HG03442 (cell line): Measurements from ENCODE around the gene NFYA.

Source experiments
- ATAC-seq: cut with Tn5 transposase; IDR thresholded peaks from one replicate; pipeline ENCODE4 v1.9.1; 2021; ENCODE audit warnings: mild to moderate bottlenecking, moderate library complexity; ENCODE audit not compliant: unreplicated experiment

NFYA gene

DNA sequence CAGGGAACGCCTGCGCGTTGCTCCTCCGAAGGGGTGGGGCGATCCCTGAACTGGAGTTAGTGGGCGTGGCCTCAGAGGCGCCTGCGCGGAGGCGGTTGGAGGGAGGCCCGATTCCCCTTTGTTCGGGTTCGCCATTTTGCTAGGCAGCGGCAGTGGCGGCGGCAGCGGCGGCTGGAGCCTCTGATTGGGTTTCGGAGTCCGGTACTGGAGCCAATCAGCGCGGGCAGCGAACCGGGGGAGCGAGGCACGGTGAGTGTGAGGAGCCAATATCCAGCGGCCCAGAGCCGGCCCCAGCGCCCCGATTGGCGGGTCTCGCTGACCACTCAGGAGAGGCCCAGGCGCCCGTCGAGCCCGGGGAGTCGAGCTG, at the start of gene NFYA:
NFYA (plus strand) TSS at position 139 of the 367 bp plus-strand sequence. CDS start 6,116 bp downstream, outside the sequence.
- ATAC-seq = peak; percentile 57

DNA sequence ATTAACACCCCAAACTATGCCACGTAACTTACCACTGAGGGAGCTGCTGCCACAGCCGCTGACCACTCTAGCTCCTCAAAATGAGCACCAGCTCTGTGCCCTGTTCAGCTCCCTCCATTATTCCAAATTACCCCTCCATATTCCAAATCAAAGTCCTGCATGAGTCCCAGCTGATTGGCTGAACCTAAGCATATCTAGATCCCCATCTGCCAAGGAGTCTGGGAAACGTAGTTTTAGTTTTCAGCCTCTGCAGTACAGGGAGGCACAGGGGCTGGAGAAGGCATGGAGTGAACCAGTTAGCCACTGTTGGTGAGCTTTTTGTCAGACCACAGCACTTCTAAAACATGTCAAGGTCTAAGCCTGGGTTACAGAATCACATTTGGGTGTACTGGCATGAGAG, 49.7 kb upstream of the NFYA start:
- no peak for ATAC-seq

DNA sequence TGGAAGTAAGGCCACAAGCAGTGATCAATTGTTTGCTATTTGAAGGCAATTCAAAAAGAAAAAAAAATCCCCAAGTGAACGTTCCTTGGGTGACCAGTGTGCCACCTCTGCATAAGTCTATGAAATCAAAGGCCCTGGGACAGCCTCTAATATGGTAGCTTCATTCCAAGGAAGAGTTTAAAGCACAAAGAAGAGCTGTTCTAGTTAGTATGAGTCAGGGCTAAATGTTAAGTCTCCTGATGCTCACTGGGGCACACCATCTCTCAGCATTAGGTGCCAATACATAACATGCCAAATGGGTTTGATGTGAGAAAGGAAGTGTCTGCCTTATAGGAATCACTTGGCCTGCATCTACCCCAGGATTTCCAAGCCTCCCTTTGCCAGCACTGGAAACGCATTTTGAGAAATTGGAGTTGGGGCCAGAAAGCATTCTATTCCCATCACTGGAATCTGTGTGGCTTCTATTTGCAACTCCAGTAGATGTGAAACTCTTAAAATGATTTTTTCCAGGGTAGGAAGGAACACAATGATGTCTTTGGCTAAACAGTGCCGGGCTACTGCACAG, 46.7 kb upstream of the NFYA start:
- ATAC-seq = no peak

DNA sequence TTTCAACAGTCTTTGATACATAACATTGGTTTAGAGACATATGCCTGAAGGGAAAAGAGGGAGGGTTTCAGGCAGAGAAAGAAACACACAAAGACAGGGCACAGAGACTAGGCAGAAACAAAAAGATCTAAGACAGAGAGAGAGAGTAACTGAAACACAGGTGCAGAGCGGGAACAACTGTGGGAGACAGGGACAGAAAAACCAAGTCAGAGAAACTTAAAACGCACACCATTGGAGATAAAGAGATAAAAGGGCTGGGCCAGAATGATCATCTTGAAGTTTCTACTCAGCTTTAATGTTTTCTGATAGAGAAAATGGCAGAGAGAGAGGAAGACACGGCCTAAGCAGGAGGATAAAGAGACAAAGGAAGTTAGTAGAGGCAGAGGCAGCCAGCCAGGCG, 45.5 kb upstream of the NFYA start:
- no peak for ATAC-seq

DNA sequence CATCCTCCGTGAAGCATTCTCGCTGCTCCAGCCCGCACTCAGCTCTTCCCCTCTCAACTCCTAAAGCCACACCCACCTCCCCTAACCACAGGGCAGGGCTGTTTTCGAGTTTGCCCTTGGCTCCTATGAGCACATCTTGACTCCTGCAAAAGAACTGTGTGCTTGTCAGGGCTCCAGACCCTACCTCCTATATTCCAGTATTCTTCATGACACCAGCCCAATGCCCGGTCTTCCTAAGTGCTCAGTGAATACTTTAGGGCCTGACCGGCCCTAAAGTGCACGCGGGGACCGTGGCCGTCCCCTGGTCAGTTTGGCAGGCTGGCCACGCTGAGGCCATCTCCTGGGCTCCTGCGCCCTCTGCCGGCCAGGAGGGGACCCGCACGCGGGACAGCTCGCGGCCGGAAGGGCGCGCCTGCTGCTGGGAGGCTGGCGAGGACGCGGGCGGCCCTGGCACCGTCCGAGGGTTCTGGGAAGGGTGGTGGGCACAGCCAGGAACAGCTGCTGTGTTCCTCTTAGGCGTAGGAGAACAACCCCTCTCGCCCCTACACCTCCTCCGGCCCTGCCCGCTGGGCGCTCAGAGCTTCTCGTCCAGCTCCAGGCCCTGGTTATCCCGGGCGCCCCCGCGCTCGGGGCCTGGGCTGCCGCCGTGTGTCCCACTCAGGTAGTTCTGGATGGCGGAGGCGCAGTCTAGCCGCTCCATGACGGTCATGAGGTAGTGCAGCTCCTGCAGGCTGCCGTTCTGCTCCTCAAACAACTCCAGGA, 44.8 kb upstream of the NFYA start:
- peak; percentile 81 for ATAC-seq

DNA sequence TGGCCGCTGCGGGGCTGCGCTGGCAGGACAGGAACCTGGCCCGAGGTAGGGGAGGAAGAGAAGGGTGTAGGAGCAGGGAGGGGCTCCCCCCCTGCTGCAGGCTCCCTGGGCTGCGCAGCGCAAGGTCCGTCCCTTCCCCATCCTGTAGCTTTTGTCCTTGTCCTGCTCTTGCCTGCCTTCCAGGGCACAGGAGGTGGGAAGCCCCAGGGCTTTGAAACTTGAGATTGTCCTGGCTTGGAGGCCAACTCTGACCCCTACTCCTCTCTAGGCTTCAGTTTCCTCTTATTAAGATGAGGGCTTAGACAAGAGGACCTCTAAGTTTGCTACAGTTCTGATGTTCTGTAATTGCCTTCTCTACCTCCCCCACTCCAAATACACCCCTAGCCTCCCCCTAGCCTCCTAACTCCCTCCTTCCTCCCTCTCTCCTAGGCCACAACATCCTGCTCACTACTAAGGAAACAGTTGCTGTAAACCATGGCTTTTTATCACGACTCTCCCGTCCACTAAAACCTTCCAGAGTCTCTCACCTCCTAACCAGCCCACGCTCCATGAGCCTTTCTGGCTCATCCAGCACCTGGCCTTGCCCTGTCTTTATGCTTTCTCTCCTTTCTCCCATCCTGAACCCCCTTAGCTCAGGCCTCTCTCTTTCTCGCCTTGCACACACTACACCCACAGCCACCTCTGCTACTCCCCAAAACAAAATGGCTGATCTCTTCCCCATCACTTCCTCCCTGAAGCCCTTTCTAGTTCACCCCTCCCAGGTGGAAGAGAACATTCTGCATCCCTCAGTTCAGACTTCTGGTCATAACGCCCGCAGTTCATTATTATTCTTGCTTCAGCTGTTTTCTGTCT, 44.0 kb upstream of the NFYA start:
- peak; percentile 15 for ATAC-seq

DNA sequence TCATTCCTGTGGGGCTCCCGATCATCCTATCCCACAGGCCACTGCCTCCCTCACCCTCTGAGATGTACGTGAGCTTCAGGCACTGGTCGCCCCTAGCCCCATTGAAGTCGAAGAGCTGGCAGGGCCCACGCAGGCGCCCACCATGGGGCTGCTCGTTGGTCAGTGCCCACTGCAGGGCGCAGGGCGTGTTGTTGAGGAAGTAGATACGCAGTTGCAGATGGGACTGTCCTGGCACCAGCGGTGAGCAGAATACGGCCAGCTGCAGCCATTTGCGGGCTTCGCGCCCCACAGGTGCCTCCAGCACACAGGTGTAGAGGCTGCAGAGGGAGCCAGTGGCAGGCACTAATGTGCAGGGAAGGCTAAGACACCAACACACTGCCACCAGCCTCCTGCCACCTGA, 39.9 kb upstream of the NFYA start:
- ATAC-seq = no peak

DNA sequence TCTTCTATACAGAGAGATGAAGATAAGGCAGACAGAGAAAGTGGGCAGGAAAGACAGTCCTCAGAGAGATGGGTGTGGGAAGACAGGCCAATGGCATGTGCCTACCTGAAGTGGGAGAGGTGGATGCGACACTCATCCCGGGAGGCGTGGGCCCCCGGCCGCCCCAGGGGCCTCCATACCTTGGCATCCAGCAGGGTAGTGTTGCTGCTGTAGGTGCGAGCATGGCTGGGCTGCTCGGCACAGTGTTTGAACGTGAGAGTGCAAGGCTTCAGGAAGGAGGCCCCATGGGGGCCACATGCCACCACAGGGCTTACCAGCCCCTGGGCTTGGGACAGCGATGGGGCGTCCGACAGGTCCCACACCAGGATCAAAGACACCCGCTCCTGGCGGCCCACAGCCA, 39.0 kb upstream of the NFYA start:
- ATAC-seq = no peak

DNA sequence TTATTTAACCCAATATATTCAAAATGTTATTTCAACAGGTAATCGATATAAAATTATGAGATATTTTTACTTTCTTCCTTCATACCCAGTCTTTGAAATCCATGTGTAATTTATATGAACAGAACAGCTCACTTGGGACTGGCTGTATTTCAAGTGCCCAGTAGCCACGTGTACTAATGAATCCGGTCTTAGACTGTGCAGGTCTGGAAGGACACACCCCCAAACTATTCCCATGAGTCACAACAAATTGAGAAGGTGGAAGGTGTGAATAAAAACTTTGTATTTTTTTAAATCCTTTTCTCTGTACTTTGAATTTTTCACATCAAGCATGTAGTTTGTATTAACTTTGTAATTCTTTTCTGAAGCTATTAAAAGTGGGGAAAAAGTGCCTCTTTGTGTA, 36.6 kb upstream of the NFYA start:
- ATAC-seq = no peak

DNA sequence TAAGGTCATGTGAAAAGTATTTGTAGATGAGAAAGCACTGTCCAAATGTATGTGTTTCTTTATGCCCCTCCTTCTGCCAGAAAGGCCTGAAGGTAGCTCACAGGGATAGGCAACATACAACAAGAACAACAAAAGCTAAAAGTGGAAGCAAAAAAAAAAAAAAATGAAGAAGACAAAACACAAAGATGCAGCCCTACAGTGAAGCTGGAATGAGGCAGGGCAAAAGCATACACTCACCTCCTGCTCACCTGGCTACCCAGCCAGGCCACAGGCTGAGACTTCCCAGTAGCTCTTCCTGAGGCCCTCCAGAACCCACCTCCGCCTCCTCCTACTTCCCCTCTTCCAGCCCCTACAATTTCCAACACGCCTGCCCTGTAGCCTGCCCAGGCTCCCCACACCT, 36.2 kb upstream of the NFYA start:
- no peak for ATAC-seq

DNA sequence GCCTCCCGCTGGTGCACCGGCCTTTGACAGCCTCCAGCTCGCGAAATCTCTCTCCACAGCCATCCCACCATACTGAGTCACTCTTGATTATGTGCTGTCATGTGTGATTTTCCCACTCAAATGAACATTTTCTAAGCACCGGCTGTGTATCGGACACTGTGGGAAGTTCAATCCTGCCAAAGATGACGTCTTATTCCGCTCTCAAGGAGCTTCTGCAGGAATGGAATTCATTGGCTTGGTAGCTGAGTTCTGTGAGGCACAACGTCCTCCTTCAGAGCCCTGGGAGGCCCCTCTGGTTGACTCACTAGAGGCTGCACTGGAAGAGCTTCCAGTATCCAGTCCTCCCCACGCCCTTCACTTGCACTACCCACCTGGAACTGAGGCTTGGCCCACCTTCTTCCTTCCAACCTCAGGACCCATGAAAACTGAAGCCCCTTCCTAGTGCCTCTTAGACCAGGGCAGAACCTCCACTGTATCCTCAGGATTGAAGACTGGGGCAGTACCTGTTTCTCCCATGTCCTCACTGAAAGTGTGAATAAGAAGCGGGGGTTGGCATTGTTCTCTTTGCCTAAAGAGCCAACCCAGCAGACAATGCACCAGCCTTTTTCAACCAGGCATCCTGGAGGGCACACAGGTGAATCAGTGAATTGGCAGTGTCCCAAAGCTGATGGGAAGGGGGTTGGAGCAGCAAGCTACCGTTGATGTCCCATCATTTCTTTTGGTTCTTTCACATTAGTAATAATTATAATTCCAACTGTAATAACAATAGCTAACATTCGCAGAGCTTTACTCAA, 35.5 kb upstream of the NFYA start:
- no peak for ATAC-seq

DNA sequence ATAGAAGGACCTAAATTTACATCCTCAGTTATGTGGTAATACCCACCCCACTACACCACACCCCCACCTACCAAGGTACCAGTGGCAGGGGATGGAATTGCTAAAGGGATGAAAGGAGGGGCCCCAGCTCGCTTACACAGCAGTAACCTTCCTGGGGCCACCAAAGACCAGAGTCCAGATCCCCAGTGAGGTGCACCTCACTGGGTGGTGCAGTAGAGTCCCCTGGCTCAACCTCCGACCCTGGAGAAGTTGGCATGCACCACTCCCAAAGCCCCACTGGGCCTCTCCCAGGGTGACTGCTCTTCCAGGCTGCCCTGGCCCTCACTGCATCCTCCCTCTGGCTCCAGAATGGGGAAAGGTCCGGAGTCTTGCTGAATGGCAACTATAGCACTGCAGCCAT, 34.6 kb upstream of the NFYA start:
- no peak for ATAC-seq

DNA sequence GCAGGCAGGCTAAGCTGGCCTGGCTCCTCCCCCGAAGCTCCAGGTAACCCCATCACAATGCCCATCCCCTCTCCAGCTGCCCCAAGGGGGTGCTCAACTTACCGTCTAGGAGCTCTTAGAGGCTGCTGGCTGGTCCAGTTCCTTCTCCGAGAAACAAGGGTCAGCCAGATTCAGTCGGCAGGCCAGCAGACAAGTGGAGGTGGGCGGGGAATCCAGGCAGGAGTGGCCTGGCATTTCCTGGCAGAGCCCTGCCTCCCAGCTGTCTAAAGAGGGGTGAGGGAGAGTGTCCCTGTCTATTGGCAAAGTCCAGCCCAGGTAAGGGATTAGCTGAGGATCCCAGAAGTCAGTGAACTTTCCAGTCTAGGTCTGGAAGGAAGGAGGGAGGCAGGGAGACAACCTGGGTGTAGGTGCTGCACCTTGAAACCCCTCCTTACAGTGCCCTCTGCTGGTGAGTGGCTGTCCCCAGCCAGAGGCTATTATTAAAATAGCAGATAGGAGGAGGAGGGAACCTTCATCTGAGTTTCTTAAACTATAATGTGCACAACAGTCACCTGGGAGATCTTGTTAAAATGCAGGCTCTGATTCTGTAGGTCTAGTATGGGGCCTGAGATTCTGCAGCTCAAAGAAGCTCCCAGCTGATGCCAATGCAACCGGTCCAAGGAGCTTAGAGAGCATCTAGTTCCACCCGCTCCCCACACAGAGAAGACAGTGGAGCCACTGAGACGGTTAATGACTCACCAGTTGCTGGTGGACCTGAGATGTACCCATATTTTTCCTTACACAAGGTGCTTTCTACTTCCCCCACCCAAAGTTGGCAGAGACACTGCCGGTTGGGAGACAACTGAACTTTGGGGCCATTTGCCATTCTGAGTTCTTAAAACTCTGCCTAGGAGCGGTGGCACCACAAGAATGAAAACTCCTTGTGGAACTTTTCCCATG, 33.4 kb upstream of the NFYA start, which contains the start of gene UNC5CL:
UNC5CL (minus strand) TSS at position 162 of the 939 bp plus-strand sequence. CDS start 4,147 bp downstream, outside the sequence.
- no peak for ATAC-seq

DNA sequence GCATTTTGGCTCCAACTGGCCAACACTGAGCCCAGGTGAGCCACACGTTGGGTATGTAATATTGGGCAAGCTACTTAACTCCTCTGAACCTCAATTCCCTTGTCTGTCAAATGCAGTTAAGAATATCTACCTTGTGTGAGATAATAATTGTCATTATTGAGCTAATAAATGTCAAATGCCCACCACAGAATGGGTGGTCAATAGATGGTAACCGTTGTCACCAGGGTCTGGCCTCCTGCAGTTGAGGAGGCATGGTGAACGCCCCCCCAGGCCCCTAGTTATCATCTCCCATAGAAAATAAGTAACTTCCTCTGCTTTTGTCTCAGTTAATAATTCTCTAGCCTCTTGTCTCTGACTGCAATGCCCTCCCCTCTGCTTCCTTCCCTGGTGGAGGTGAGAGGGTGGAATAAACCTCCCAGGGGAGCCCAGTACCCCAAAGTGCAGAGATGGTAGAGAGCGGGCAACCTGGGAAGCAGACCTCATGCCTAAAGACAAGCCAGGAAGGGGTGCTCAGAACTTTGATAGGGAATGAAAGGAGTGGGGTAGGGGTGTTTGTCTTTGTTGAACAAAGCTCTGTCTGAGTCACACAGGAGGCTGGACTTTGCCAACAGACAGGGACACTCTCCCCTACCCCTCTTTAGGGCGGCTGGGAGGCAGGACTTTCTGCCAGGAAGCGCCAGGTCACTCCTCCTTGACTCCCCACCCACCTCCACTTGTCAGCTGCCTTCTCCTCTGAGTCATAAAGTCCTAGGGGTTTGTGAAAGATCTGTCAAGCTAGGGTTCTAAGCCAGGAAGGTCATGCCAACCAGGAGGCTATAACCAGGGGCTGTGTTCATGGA, 32.5 kb upstream of the NFYA start:
- ATAC-seq = no peak

DNA sequence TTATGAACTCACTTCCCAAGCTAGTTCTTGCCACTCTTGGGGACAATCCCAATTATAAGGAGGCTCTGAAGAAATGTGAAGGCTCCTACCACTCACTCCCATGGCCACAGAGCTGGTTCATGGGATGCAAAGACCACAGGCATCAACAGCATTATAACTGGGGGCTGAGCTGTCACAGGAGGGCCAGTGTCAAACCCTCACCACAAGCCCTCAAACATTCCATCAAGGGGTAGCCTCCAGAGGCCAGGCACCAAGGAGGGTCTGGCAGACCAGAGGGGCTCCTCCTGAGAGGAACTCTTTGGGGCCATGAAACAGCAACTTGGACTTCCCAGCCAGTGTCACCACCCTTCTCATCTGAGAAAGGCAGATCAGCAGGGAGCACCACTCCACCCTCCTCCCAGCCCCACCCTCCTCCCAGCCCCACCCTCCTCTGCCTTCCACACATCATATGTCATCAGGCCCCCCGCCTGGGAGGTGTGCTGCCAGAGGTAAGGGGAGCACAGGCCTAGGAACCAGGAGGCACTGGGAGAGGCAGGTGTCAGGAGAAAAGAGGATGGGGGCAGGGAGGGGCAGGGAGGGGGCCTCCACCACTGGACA, 31.7 kb upstream of the NFYA start:
- no peak for ATAC-seq

DNA sequence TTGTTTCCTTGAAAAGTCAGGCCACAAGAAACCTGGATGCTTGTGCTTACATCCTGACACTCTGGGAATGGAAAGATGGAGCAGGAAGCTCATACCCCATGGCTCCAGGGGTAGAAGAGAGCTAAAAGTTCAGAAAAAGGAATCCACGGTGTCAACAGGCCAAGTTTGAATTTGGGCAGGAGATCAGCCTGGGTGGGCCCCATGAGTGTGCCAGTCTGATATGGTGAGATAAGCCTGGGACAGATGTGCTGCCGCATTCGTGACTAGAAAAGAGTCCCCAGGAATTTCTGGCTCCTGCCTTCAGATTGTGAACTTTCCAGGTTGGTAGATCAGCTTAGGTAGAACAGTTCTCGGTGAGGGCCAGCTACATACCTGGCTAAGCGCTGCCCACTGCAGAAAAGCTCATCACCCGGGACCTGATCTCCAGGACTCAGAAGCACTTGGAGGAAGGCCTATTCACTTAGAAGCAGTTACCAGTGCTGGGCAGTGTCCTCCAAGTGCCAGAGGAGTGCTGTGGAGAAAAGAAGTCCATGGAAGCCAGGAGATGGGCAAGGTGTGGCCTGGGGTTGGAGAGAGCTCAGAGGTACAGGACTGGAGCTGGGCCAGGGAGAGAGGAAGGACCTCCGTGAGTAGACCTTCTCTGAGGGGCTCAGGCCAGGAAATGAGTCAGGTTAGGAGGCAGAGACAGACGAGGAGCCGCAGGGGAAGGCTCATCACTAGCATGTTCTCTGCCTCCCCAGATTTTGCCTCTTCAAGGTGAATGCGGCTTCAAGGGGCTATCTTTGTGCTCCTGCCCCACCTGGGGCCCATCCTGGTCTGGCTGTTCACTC, 30.3 kb upstream of the NFYA start, which contains the start of gene TSPO2:
TSPO2 (plus strand) TSS at position 242 of the 830 bp plus-strand sequence; CDS start at position 761, 519 bp downstream.
- ATAC-seq = no peak

DNA sequence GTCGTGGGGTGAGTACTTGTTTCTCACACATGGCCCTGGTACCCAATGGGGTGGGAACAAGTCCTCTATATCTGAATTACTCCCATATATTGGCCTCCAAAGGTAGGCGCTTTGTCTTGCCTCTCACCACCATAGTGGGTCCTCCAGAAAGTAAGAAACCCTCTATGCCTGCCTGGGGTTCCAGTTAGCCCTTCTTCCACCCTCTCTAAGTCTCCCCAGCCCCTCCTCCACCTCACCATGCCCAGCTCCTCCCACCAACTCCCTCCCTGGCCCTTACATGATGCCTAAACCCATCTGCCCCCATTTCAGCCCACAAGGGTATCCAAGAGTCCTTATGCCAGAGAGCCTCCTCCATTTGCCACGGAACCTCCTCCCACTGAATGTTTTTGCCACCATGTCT, 29.6 kb upstream of the NFYA start:
- ATAC-seq = no peak

DNA sequence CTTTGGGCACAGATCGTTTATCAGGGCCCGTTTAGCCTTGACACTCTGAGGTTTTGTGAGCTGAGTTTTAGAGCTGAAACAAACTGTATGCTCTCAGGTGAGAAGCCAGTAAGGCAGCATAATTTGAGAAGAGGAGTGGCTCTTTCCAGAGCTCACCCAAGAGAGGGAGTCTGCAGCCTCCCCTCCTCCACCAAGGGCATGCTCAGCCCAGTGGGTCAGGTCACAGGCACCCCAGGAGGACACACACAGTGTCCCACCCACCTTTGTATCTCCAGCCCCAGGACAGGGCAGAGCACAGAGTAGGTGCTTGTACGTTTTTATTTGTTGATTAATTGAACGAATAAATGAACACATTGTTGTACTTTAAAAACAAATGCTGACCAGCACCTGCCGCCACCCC, 27.1 kb upstream of the NFYA start:
- no peak for ATAC-seq
